NCI-H1105 treated with DMSO at 0.1 percent for 48 hours (cell line): Measurements from ENCODE around the gene MAPKAPK2.
"Not testable (repeated sequence)": the region's sequence is repeated elsewhere in the genome, so short reads cannot be mapped to it uniquely, and the experiment has no call there.

Experiments used
- DNase-seq: peaks from one replicate; lab custom pipeline; 2025; lab: John Stamatoyannopoulos, UW

Gene MAPKAPK2

GRCh38 chr1:206778031-206778430 lies 93.3 kb downstream of the MAPKAPK2 start:
- DNase-seq = no peak

- DNase-seq = not testable (repeated sequence)
These were observed 94.2 kb downstream of the MAPKAPK2 start for GRCh38 chr1:206778911-206779310.

GRCh38 chr1:206779638-206780037 lies 94.9 kb downstream of the MAPKAPK2 start:
- DNase-seq = no peak

GRCh38 chr1:206782448-206782847 lies 97.7 kb downstream of the MAPKAPK2 start:
- DNase-seq = no peak

GRCh38 chr1:206783506-206783905 lies 98.8 kb downstream of the MAPKAPK2 start:
- no peak for DNase-seq
